ENCODE results near the gene ABLIM2.

Gene ABLIM2

DNA sequence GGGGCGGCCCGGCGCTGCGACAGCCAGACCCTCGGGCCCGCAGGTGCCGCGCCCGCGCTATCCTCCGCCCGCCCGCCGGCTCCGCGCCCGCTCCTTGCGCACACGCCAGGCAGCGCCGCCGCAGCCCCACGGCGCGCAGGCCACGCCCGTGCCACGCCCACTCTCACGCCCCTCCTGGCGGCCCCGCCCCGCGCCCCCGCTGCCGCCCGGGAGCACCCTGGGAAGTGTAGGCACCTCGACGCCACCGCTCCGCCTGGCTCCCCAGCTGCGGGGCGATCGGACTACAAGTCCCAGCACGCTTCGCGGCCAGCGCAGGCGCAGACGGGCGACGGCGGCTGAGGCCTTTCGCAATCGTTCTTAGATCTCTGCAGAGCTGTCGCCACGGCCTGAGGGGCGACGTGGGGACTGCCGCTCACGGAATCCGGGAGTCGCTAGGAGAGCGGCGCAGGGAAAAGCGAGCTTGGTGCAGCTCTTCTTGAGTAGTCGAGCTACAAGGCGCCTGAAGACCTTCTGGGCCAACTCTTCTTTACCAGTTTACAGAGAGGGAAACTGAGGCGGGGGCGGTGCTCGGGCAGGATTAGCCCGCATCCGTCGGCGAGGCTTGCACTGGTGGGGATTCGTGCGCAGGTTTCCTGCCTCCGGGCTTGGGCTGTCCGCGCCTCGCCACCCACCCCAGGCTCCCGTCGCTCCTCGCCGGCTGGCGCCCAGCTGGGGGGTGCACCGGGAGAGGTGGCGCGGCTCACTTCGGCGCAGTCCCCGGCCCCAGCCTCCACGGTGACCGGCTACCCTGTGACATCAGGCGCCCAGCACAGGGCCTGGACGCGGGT is at the start of gene ABLIM2:
Gene ABLIM2 (minus strand): TSS at position 104 of the 827 bp plus-strand sequence. CDS start 124 bp downstream, outside the sequence.
- TF ChIP-seq, protein P1, sequence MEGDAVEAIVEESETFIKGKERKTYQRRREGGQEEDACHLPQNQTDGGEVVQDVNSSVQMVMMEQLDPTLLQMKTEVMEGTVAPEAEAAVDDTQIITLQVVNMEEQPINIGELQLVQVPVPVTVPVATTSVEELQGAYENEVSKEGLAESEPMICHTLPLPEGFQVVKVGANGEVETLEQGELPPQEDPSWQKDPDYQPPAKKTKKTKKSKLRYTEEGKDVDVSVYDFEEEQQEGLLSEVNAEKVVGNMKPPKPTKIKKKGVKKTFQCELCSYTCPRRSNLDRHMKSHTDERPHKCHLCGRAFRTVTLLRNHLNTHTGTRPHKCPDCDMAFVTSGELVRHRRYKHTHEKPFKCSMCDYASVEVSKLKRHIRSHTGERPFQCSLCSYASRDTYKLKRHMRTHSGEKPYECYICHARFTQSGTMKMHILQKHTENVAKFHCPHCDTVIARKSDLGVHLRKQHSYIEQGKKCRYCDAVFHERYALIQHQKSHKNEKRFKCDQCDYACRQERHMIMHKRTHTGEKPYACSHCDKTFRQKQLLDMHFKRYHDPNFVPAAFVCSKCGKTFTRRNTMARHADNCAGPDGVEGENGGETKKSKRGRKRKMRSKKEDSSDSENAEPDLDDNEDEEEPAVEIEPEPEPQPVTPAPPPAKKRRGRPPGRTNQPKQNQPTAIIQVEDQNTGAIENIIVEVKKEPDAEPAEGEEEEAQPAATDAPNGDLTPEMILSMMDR (conservative IDR thresholded peaks at IDR 0.05), result no peak
- H3K27ac ChIP-seq, result peak within 1 kb of the TSS; percentile 72; the same call in 1 of the 2 replicates

DNA sequence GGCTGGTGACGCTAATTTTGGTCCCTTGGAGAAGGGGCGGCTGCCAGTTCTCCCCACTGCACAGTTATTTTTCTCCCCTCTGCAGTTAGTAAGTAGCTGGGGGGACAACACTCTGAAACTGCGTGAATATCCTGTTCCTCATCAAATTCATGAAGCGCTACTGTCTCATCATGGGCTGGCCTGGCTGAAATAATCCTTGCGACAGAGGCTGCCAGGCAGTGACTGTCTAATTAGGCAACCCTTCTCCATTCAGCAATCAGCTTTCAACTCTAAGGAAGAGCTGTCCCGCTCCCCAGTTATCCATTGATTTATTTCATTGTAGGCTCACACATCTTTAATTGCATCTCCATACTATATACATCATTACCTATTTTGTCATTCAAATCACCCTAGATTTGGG is 48.7 kb upstream of the ABLIM2 start:
- TF ChIP-seq, protein P1 (conservative IDR thresholded peaks at IDR 0.05), result no peak
- no peak overlapping the region for H3K27ac ChIP-seq

DNA sequence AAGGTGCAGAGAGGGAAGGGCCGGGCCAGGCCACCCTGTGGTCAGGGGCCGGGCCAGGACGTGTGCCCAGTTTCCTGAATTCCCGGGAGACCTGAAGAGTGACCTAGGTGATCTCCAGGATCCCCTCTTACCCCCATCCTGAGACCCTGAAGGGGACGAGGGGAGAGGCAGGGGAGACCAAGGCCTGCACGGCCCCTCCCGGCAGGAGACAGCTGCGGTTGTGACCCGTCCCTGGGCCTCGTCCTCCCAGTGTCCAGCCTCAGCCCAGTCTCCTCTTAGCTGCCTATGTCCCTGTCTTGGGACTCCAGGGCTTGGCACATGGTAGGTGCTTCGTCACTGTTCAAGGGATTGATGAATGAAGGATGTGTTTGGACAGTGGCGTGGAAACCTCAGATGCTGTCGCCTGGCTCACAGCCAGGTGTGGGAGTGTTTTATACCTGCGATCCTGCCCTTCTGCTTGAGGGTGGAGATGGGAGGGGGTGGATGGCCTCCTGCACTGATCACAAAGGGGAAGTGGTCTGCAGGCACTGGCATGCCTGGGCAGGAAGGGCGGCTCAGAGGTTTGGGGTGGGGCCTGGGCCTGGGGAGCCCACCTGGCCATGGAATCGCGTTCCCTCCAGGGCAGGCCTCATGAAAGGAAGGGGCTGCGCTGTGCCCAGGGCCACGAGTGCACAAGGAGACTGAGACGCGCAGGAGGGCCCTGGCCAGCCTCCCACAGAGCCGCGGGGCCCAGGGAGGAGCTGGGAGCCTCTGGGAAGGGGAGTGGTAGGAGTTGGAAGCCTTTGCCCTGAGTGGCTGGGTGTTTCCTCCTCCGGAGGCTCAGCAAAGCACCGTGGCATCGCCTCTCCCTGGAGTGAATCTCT is 47.4 kb upstream of the ABLIM2 start:
- H3K27ac ChIP-seq, result no peak overlapping the region
- TF ChIP-seq, protein P1 (conservative IDR thresholded peaks at IDR 0.05), result no peak

DNA sequence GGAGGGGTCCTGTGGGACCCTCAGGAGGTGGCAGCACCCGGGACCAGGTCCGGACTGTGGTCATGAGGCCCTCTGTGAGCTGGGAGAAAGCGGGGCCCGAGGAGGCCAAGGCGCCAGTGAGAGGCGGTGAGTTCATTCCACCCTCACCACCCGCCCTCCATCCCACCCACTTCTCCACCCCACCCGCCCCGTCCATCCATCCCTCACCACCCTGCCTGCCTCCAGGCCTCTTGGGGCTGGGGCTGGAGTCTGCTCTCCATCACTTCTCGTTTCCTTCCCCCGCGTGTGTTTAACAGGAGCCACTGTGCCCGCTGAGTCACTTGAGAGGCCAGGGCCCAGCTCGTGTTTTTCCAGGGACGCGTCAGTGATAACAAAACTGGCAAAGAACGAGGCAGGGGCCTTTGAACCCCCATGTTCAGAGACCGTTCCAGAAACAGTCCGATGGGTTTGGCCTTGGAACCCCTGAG is 46.7 kb upstream of the ABLIM2 start:
- TF ChIP-seq, protein P1 (conservative IDR thresholded peaks at IDR 0.05), result no peak
- no peak overlapping the region for H3K27ac ChIP-seq

DNA sequence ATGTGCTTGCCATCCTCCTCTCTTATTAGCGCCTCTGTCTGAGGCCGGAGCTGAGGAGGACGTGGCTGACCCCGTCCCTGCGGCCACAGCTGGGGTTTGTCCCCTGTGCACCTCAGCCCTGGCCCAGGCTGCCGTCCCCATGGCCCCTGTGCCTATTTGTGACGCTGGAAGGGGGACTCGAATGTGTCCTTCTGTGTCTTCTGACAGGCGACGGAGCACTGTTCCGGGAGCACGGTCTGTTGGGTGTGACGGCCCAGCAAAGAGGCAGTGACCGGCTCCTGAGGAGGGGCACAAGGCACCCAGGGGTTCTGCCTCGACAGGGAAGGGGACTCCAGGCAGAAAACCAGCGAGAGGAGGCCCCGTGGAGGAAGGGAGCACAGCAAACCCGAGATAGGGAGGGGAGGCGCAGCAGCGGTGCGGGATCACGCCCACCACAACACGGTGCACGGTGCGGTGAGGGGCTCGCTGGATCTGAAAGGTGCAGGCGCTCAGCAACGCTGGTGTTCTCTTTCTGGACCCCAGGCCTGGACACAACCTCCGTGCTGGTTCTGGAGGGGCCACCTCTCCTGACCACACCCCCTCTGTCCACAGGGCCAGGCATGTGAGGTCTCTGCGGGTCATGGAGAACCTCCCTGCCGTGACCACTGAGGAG is 46.1 kb upstream of the ABLIM2 start:
- TF ChIP-seq, protein P1 (conservative IDR thresholded peaks at IDR 0.05), result no peak

DNA sequence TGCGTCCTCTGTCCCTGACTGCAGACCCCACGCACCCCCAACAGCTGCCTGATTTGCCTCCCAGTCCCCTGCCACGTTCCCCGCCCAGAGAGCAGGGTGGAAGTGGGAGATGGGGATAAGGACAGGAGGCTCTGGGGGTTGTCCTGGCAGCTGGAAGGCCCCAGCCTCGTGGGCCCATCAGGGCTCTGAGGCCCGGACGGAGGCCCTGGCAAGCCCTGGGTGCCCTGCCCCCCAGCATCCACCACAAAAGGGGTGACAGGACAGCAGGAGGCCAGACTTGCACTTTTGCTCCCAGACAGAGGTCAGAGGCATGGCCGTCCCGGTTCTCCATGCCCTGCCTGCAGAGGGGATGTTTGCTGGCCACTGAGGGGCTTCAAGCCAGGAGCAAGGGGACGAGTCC is 45.2 kb upstream of the ABLIM2 start:
- no peak overlapping the region; the same call in 1 of the 2 replicates for H3K27ac ChIP-seq
- TF ChIP-seq, protein P1 (conservative IDR thresholded peaks at IDR 0.05), result no peak

More for the DNA sequence above, 46.1 kb upstream of the ABLIM2 start:
- H3K27ac ChIP-seq, result no peak overlapping the region

DNA sequence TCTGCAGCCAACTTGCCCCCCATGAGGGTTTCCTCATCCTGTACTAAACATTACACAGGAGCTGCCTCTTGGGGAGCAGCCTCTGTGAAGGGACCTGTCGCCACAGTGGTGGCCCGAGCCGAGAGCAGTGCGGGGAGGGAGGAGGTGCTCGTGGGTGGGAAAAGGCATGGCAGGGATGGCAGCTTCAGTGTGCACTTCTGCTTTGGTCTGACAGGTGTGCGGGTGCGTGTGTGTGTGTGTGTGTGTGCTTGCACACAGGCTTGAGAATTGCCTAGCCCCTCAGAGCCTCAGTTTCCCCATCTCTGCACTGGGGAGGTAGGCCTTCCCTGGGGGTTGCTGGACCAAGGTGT is 44.4 kb upstream of the ABLIM2 start:
- H3K27ac ChIP-seq, result no peak overlapping the region
- TF ChIP-seq, protein P1 (conservative IDR thresholded peaks at IDR 0.05), result no peak
